OCI-LY3 (cell line): ENCODE measurements around the gene MUC5B.

ENCODE experiments used
- EZH2phosphoT487 ChIP-seq: fragments of 200-600 bp; shearing (Covaris generic); IDR thresholded peaks from 2 replicates; pipeline ENCODE4 v1.6.1; 2018; ENCODE audit warnings: antibody characterized with exemption, mixed run types, low read depth
- TF ChIP-seq, protein P1 (sequence below): fragments of 200-600, 300-600 bp; sonication (generic); IDR thresholded peaks from 2 replicates; pipeline ENCODE4 v1.5.1; 2014; ENCODE audit warnings: antibody characterized with exemption, low read length, low read depth

DNA sequence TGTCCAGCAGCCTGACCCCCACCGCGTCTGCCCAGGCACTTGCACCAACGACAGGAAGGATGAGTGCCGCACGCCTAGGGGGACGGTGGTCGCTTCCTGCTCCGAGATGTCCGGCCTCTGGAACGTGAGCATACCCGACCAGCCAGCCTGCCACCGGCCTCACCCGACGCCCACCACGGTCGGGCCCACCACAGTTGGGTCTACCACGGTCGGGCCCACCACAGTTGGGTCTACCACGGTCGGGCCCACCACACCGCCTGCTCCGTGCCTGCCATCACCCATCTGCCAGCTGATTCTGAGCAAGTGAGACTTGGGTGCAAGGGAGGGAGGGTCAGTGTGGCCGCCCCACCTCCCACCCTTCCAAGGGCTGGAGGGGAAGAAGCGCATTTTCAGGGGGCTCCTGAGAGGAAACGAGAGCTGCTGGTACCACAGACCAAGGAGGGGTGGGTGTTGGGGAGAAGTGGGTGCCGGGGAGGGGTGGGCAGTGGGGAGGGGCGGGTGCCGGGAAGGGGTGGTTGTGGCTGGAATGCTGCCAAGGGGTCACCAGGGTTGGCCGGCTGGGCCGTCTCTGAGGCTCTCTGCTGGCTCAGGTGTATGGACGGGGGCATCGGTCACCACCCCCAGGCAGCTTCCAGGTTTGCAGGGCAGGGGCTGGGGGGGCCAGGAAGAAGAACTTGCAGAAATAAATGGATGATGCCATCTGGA is 27.7 kb upstream of the MUC5B start:
- TF ChIP-seq, protein P1, sequence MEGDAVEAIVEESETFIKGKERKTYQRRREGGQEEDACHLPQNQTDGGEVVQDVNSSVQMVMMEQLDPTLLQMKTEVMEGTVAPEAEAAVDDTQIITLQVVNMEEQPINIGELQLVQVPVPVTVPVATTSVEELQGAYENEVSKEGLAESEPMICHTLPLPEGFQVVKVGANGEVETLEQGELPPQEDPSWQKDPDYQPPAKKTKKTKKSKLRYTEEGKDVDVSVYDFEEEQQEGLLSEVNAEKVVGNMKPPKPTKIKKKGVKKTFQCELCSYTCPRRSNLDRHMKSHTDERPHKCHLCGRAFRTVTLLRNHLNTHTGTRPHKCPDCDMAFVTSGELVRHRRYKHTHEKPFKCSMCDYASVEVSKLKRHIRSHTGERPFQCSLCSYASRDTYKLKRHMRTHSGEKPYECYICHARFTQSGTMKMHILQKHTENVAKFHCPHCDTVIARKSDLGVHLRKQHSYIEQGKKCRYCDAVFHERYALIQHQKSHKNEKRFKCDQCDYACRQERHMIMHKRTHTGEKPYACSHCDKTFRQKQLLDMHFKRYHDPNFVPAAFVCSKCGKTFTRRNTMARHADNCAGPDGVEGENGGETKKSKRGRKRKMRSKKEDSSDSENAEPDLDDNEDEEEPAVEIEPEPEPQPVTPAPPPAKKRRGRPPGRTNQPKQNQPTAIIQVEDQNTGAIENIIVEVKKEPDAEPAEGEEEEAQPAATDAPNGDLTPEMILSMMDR = no peak
- no peak for TF ChIP-seq EZH2phosphoT487
